ENCODE results near the gene OXCT1.

DNA sequence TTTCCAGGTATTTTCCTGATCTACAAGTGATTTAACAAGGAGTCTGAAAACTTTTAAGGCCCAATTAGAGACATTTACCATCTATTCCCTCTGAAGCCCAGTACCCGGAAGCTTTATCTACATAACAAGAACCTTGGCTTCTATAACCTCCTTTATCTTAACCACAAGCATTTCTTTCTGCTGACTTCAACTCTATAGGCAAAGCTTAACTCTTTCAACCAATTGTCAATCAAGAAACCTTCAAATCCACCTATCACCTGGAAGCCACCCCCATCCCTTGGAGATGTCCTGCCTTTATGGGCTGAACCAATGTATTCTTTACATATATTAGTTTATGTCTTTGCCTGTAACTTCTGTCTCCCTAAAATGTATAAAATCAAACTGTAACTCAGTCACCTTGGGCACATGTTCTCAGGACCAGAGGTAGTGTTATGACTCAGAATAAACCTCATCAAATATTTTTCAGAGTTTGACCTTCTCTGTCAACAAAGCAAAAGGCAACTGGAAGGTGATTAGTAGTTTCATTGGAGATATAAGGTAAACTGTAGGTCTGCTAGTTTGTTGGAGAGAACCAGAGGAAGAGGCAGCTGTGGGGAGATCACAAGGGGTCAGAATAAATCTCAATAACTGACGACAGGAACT, 21.0 kb upstream of the OXCT1 start:
- no peak for TF ChIP-seq MXD4 (CRISPR knock-in tag; IDR thresholded peaks at IDR 0.05)
- TF ChIP-seq EZH2 (conservative IDR thresholded peaks at IDR 0.05; ENCODE audit: low read depth, low read length), result no peak
- no peak for TF ChIP-seq MTERF4 (CRISPR knock-in tag; IDR thresholded peaks at IDR 0.05)
- TF ChIP-seq, protein P1, sequence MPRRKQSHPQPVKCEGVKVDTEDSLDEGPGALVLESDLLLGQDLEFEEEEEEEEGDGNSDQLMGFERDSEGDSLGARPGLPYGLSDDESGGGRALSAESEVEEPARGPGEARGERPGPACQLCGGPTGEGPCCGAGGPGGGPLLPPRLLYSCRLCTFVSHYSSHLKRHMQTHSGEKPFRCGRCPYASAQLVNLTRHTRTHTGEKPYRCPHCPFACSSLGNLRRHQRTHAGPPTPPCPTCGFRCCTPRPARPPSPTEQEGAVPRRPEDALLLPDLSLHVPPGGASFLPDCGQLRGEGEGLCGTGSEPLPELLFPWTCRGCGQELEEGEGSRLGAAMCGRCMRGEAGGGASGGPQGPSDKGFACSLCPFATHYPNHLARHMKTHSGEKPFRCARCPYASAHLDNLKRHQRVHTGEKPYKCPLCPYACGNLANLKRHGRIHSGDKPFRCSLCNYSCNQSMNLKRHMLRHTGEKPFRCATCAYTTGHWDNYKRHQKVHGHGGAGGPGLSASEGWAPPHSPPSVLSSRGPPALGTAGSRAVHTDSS (CRISPR knock-in tag; conservative IDR thresholded peaks at IDR 0.05), result no peak
- no peak for TF ChIP-seq NR1H2 (CRISPR knock-in tag; IDR thresholded peaks at IDR 0.05; ENCODE audit: borderline replicate concordance, low read depth)
- no peak for TF ChIP-seq ARNTL (CRISPR knock-in tag; IDR thresholded peaks at IDR 0.05)
- TF ChIP-seq POLR2AphosphoS5 (IDR thresholded peaks at IDR 0.05; ENCODE audit: low read depth, low read length), result no peak
- no peak for TF ChIP-seq ISX (CRISPR knock-in tag; conservative IDR thresholded peaks at IDR 0.05)
